ENCODE results near the gene PSMB1.

The PSMB1 gene

DNA sequence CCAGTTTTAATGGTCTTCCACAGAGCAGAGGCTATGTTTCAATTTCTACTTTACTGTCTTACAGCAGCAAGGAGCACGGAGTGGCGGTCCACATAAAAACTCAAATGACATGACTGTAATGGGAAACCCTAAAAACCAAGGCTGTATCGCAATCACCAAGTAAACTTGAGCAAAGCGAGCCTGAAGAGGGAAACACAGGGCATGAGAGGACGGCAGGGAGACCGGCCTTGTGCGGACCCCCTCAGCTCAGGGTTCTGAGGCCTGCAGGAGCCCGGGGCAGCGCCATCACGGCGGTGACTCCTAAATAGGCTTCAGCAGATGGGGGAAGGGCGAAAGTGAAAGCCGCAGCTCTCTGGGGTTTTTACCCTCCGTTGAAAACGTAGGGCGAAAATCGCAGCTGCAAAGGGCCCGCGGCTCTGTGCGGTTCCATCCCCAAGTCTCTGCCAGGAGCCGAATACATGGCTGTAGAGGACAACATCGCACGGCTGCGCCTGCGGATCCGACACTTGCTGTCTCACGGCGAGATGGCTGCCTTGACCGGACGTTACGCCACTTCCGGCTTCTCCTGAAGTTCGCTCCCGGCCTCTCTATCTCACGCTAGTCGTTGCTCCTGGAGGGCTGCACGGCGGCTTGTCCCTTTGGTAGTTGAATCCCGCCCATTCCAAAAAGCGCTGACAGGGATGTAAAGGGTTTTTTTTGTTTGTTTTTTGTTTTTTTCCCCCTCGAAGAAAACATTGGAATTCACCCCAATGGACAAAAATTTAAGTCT lies at the start of gene PSMB1:
Gene PSMB1 (minus strand): TSS at position 543 of the 769 bp plus-strand sequence. CDS start 65 bp downstream, at position 478.
- H3K4me3 Mint-ChIP-seq = no peak within 1 kb of the TSS

DNA sequence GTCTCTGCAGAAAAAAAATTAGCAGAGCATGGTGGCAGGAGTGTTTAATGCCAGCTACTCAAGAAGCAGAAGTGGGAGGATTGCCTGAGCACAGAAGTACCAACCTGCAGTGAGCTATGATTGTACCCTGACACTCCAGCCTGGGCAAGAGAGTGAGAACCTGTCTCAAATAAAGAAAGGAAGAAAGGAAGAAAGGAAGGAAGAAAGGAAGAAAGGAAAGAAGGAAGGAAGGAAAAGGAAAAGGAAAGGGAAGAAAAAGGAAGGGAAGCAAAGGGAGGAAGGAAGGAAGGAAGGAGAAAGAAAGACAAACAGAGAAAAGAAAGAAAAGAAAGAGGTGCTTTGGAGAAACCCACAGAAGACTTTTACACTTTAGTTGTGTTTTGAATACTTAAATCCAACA lies 44.2 kb upstream of the PSMB1 start:
- H3K4me1 Mint-ChIP-seq (ENCODE audit: low read depth) = no peaks in the 10 kb centered on the region
- no peak overlapping the region for H3K4me3 Mint-ChIP-seq

More for the DNA sequence above, at the start of gene PSMB1:
- peak; percentile 87 for DNase-seq
- Mint-ChIP-seq H3K27ac (no peak within 1 kb of the TSS), H3K9me3 (no peaks in the 10 kb centered on the region), H3K36me3 (ENCODE audit: low read depth) (peaks cover 43% of the 10 kb centered on the region), H3K4me1 (ENCODE audit: low read depth) (peaks cover 52% of the 10 kb centered on the region), H3K27me3 (no peaks in the 10 kb centered on the region)

DNA sequence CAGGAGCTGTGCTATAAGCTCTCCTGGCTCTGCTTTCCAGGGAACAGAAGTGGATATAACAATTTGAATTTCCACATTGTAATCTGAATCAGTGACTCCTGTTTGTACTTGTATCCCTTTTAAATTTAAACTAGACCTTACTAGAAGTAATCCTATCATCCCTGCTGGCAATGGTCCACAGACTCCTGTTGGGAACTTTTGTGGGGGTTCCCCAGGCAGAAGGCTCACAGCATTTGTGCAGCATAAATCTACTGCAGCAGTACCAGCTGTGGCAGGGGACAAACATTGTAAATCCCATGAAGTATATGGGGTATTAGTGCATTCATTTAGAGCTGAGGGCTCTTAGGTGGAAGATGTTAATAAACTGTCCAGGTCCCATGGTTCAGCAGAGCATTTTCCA lies 43.3 kb upstream of the PSMB1 start:
- DNase-seq = no peak
- no peak overlapping the region for H3K27ac Mint-ChIP-seq

More for the DNA sequence above, 44.2 kb upstream of the PSMB1 start:
- Mint-ChIP-seq H3K36me3 (ENCODE audit: low read depth) (no peaks in the 10 kb centered on the region), H3K27ac (no peak overlapping the region), H3K27me3 (peaks cover 28% of the 10 kb centered on the region), H3K9me3 (peaks cover 12% of the 10 kb centered on the region)
- DNase-seq = no peak

DNA sequence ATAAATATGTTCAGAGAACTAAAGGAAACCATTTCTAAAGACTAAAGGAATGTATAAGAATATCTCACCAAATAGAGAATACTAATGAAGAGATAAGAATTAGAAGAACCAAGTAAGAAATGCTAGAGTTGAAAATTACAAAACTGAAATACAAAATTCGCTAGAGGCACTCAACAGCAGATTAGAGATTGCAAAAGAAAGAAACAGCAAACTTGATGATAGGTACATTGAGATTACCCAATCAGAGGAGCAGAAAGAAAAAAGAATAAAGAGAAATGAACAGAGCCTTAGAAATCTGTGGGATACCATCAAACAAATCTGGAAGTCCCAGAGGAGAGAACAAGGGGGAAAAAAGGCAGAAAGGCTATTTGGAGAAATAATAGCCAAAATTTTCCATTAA lies 37.6 kb upstream of the PSMB1 start:
- H3K36me3 Mint-ChIP-seq (ENCODE audit: low read depth) = peaks cover 2% of the 10 kb centered on the region
- H3K4me1 Mint-ChIP-seq (ENCODE audit: low read depth) = no peaks in the 10 kb centered on the region
- peaks cover 30% of the 10 kb centered on the region for H3K27me3 Mint-ChIP-seq
- H3K4me3 Mint-ChIP-seq = no peak overlapping the region
- H3K9me3 Mint-ChIP-seq = peaks cover 33% of the 10 kb centered on the region
- no peak for DNase-seq
- no peak overlapping the region for H3K27ac Mint-ChIP-seq

More for the DNA sequence above, 43.3 kb upstream of the PSMB1 start:
- Mint-ChIP-seq H3K4me1 (ENCODE audit: low read depth) (no peaks in the 10 kb centered on the region), H3K27me3 (peaks cover 28% of the 10 kb centered on the region), H3K4me3 (no peak overlapping the region), H3K9me3 (peaks cover 20% of the 10 kb centered on the region), H3K36me3 (ENCODE audit: low read depth) (no peaks in the 10 kb centered on the region)

DNA sequence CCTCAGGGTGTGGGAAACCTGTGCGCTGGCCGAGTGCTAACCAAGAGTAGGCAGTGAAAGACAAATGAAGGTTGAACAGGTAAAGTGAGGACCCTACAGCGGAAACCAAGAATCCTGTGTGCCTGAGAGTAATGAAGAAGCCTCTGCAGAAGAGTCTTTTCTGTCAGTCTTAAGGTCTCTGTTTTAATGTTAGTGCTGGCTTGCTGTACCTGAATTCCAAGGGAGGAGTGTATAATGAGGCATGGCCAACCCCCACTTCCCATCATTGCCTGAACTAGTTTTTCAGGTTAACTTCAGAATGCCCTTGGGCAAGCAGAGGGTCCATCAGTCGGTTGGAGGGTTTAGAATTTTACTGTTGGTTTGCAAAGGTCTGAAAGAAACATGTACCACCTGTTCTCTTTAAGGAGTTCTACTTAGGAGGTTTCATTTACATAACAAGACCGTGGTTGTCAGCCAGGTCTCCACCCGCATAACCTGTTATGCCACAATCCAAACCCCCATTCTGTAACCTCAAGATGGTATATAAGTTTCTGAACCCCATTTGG lies 31.9 kb upstream of the PSMB1 start:
- H3K27me3 Mint-ChIP-seq = peaks cover 7% of the 10 kb centered on the region
- H3K36me3 Mint-ChIP-seq (ENCODE audit: low read depth) = peaks cover 47% of the 10 kb centered on the region
- no peak for DNase-seq
- H3K4me3 Mint-ChIP-seq = peak overlapping the region; percentile 98
- peaks cover 34% of the 10 kb centered on the region for H3K4me1 Mint-ChIP-seq (ENCODE audit: low read depth)
- peaks cover 4% of the 10 kb centered on the region for H3K9me3 Mint-ChIP-seq
- H3K27ac Mint-ChIP-seq = peak overlapping the region; percentile 98

DNA sequence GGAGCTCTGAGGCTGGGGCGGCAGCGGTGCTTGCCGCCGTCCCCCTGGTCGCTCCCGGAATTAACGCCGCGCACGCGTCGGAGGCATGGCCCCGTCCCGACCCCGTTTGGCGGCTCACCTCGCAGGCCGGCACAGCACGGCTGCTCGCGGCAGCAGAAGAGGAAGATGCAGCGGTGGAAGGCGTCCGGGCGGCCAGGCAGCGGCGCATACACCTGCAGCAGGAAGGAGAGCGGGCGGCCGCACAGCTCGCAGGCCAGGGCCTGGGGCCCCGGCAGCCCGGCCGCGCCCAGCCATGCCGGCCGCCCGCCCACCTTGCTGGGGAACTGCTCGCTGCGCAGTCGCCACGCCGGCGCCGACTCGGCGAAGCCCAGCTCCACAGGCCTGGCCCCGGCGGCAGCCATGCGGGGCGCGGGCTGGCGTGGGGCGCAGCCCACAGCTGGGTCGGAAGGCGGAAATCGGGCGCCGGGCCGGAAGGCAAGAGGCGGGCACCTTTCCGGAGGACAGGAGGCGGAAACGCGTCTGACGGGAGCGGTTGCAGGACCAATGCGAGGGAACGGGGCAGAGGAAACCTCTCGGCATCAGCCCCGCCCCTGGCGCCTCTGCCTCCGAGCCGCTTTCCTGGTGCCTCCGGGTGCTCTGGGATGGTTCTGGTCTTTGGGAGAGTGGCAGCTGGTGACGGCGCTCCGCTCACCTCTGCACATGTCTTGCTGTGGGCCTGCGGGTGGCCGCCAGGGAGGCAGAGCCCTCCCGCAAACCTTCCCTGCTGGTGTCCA lies 31.3 kb upstream of the PSMB1 start, which contains the start of gene PDCD2:
Gene PDCD2 (minus strand): TSS at position 457 of the 773 bp plus-strand sequence. CDS start 56 bp downstream, at position 401.
- Mint-ChIP-seq H3K27ac (peak within 1 kb of the TSS; percentile 98), H3K36me3 (ENCODE audit: low read depth) (peaks cover 53% of the 10 kb centered on the region), H3K27me3 (peaks cover 1% of the 10 kb centered on the region), H3K4me1 (ENCODE audit: low read depth) (peaks cover 39% of the 10 kb centered on the region), H3K9me3 (no peaks in the 10 kb centered on the region), H3K4me3 (peak within 1 kb of the TSS; percentile 98)
- peak; percentile 93 for DNase-seq

DNA sequence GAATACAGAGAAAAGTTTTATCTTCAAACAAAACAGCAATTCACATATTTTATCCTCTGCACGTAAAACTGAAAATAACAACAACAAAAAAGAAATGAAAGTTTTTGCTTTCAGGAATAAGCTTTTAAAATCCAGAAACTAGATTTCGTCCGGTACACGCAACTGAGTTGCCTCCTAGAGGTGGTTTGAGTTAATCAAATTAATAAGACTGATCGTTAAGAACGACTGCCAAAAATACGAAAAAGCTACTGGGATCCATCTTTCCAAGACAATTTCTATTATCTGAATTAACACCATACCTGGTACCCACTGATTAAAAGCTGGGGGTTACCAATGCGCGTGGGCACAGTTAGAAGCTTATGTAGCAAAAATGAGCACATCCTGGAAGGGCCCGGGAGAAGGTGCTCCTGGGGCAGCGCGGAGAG lies 30.7 kb upstream of the PSMB1 start:
- Mint-ChIP-seq H3K27me3 (no peaks in the 10 kb centered on the region), H3K9me3 (no peaks in the 10 kb centered on the region), H3K27ac (peak overlapping the region; percentile 97), H3K4me3 (peak overlapping the region; percentile 98), H3K36me3 (ENCODE audit: low read depth) (peaks cover 59% of the 10 kb centered on the region), H3K4me1 (ENCODE audit: low read depth) (peaks cover 41% of the 10 kb centered on the region)
- DNase-seq = no peak

DNA sequence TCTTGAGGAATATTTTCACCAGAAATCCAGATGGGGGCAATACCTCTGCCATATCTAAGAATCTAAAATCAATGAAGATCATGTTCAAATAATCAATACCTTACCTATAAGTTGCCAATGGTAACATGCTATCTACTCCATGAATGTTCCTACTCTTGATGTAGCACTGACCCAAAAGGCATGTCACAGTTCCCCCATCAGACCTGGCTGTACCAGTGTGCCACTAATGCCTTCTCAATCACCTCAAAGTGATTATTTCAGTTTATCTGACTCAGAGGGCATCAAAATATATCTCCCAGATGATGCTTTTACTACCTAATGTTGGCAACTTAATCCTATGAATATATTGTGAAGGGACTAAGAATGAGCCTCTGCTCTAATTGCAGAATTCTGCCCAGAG lies 25.8 kb upstream of the PSMB1 start:
- Mint-ChIP-seq H3K4me1 (ENCODE audit: low read depth) (peaks cover 36% of the 10 kb centered on the region), H3K4me3 (no peak overlapping the region), H3K36me3 (ENCODE audit: low read depth) (peaks cover 97% of the 10 kb centered on the region), H3K27ac (peak overlapping the region; percentile 97), H3K27me3 (no peaks in the 10 kb centered on the region), H3K9me3 (no peaks in the 10 kb centered on the region)
- DNase-seq = no peak

DNA sequence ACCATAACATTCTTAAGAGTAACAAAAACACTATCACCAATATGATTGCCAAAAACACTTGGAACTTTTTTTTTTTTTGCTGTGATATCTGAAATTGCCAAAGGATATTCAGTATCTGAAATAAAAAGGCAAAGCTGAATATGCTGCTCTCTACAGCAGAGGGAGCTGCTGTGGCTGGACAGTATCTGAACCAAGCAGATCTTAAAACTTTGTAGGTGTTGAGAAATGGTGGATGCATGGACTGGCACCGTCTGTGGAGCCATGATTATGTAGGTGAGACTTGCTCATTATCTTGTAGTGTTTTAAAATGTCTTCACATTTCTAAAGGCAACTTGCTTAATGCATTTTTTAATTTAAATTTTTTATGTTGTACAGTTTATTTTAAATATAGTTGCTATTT lies 22.1 kb upstream of the PSMB1 start:
- Mint-ChIP-seq H3K9me3 (no peaks in the 10 kb centered on the region), H3K4me3 (no peak overlapping the region), H3K4me1 (ENCODE audit: low read depth) (peaks cover 10% of the 10 kb centered on the region), H3K27ac (peak overlapping the region; percentile 12), H3K36me3 (ENCODE audit: low read depth) (peaks cover 96% of the 10 kb centered on the region), H3K27me3 (no peaks in the 10 kb centered on the region)
- DNase-seq = no peak

DNA sequence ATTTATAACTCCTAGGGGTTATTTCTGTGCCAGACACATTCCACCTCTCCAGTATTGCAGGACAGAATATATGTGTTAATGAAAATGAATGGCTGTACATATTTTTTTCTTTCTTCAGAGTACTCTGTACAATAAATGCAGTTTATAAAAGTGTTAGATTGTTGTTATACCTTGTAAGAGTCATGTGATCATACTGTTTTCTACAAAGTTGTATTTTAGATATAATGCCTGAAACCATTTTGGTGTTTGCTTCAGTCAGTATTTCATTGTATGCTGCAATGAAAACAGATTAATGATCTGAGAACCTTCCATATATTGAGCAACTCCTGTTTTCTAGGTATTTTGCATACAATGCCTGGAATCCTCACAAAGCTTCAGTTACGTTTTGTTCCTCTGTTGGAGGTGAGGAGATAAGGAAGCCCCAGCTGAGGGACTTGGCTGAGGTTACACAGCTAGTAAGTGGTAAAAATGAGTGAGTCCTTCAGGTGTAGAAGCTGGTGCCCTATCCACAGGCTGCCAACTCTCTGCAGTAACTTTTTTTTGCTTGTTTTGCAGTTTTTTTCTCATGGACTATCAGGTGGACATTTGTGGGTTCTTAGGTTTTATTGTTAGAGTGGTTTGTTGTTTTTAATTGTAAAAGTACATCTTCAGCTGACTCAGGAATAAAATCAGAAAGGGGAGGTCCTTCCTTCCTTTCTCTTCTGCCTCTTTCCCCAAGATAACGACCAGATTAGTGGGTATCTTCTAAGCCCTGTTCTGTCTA lies 19.8 kb upstream of the PSMB1 start:
- no peaks in the 10 kb centered on the region for H3K4me1 Mint-ChIP-seq (ENCODE audit: low read depth)
- H3K4me3 Mint-ChIP-seq = no peak overlapping the region
- H3K9me3 Mint-ChIP-seq = no peaks in the 10 kb centered on the region
- H3K27me3 Mint-ChIP-seq = no peaks in the 10 kb centered on the region
- peaks cover 95% of the 10 kb centered on the region for H3K36me3 Mint-ChIP-seq (ENCODE audit: low read depth)
- H3K27ac Mint-ChIP-seq = peak overlapping the region; percentile 37
- no peak for DNase-seq

DNA sequence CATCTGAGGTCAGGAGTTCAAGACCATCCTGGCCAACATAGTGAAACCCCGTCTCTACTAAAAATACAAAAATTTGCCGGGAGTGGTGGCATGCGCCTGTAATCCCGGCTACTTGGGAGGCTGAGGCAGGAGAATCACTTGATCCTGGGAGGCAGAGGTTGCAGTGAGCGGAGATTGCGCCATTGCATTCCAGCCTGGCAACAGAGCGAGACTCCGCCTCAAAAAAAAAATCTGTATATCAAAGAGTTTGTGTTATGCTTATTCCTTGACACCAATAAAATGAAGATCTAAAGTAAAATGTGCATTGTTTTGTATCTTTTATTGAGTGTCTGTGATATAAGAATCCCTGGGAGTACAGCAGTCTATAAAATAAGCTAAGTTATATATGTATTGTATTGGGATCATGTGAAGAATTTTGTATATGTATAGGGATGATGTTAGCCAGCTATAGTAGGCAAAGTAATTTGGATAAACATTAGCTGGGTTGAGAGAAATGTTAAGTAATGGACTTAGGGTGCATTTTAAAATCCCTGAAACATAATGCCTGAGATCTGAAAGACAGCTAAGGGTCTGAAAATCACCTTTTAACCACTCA lies 11.9 kb upstream of the PSMB1 start:
- Mint-ChIP-seq H3K27ac (no peak overlapping the region), H3K36me3 (ENCODE audit: low read depth) (peaks cover 91% of the 10 kb centered on the region), H3K9me3 (no peaks in the 10 kb centered on the region), H3K27me3 (no peaks in the 10 kb centered on the region), H3K4me3 (no peak overlapping the region), H3K4me1 (ENCODE audit: low read depth) (peaks cover 20% of the 10 kb centered on the region)
- DNase-seq = no peak

DNA sequence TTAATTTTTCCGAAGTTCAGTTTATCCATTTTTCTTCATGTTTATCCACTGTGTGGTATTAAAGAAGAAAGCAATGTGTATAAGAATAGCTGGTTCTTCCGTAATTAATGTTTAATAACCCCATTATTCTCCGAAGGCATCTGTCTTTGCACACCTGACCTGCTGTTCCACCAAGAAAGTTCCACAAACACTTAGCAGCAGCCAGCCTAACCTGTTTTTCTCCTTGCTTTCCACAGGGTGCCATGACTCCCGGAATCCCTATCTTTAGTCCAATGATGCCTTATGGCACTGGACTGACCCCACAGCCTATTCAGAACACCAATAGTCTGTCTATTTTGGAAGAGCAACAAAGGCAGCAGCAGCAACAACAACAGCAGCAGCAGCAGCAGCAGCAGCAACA lies 8.4 kb upstream of the PSMB1 start:
- no peaks in the 10 kb centered on the region for H3K27me3 Mint-ChIP-seq
- no peak overlapping the region for H3K4me3 Mint-ChIP-seq
- H3K27ac Mint-ChIP-seq = no peak overlapping the region
- H3K9me3 Mint-ChIP-seq = no peaks in the 10 kb centered on the region
- no peak for DNase-seq
- H3K36me3 Mint-ChIP-seq (ENCODE audit: low read depth) = peaks cover 89% of the 10 kb centered on the region
- H3K4me1 Mint-ChIP-seq (ENCODE audit: low read depth) = peaks cover 42% of the 10 kb centered on the region

DNA sequence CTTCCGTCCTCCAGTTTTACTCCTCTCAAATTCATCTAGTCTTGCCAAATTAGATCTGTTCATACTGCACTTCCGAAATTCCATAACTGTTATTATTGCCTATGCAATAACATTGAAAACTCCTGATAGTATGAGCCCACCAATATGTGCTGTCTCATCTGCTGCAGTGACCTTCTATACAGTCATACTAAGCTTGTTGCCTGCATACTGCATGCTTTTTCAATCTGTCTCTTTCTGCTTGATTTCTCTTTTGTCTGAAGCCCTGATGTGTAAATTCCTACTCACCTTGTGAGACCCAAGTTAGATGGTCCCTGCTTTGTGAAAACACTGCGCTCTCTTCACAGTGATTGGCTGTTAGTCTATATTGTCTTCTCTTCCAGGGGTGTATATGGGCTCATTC lies 2.2 kb upstream of the PSMB1 start:
- no peak for DNase-seq
- Mint-ChIP-seq H3K36me3 (ENCODE audit: low read depth) (peaks cover 41% of the 10 kb centered on the region), H3K27ac (no peak overlapping the region), H3K9me3 (no peaks in the 10 kb centered on the region), H3K4me1 (ENCODE audit: low read depth) (peaks cover 45% of the 10 kb centered on the region), H3K27me3 (no peaks in the 10 kb centered on the region), H3K4me3 (no peak overlapping the region)

DNA sequence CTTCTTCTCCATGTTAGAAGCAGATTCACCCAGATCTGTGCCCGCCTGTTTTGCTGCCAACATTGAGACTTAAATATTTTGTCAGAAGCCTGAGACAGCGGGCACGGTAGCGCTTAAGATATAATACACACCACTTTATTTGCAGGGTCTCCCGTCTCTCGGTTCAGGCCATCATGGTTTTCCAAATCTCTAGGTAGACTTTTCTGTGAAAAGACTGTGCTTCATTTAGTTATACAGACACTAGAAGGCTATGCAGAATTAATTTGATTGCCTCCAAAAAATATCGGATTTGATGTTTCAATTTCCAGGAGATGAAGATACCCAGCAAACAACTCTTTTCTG lies 1.7 kb upstream of the PSMB1 start:
- Mint-ChIP-seq H3K4me3 (no peak overlapping the region), H3K4me1 (ENCODE audit: low read depth) (peaks cover 48% of the 10 kb centered on the region), H3K9me3 (no peaks in the 10 kb centered on the region), H3K27ac (no peak overlapping the region), H3K27me3 (no peaks in the 10 kb centered on the region), H3K36me3 (ENCODE audit: low read depth) (peaks cover 41% of the 10 kb centered on the region)
- DNase-seq = no peak
